Stimulated activated CD4-positive, alpha-beta T cell treated with anti-CD3 and anti-CD28 coated beads, TNF-alpha, amount 100 ng/mL, for 24 hours (primary cell): Measurements from ENCODE around the gene TMEM185A.
"Not testable (repeated sequence)": the region's sequence is repeated elsewhere in the genome, so short reads cannot be mapped to it uniquely, and the experiment has no call there.

ENCODE experiments used
- DNase-seq, 3 experiments: peaks; one replicate each; pipeline ENCODE4 v3.0.0-alpha.2; 2020; ENCODE audit warnings: low read depth in 3 of 3

The TMEM185A gene

DNA sequence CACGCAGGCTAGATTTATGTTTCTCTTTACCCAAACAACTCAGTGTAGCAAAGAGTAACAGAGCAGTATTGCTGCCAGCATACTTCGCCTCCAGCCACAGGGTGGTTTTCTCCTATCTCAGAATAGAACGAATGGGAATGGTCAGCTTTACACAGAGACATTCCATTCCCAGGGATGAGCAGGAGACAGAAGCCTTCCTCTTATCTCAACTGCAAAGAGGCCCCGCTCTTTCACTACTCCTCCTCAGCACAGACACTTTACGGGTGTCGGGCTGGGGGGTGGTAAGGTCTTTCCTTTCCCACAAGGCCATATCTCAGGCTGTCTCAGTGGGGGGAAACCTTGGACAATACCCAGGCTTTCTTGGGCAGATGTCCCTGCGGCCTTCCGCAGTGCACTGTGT lies 4.8 kb downstream of the TMEM185A start:
- DNase-seq = not testable (repeated sequence)

DNA sequence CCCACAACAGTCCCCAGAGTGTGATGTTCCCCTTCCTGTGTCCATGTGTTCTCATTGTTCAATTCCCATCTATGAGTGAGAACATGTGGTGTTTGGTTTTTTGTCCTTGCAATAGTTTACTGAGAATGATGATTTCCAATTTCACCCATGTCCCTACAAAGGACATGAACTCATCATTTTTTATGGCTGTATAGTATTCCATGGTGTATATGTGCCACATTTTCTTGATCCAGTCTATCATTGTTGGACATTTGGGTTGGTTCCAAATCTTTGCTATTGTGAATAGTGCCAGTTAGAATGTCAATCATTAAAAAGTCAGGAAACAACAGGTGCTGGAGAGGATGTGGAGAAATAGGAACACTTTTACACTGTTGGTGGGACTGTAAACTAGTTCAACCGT lies 11.9 kb downstream of the TMEM185A start:
- DNase-seq = not testable (repeated sequence)

DNA sequence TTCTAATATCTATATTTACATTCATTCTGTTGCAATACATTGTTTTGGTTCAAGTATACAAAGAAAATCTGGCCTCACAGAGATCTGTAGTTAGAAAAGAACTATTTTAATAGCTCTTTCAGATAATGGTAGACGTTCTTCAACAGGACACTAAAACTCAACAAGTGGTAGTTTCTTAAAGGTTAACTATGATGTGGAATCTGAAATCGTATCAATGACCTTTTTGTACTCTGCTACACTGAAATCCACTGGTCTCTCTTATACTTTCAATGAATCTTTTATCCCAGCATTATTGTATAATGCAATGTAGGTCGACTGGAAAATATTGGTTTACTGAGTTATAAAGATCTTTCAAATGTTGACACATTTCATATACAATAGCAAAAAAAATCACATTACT lies 12.7 kb downstream of the TMEM185A start:
- DNase-seq = no peak

DNA sequence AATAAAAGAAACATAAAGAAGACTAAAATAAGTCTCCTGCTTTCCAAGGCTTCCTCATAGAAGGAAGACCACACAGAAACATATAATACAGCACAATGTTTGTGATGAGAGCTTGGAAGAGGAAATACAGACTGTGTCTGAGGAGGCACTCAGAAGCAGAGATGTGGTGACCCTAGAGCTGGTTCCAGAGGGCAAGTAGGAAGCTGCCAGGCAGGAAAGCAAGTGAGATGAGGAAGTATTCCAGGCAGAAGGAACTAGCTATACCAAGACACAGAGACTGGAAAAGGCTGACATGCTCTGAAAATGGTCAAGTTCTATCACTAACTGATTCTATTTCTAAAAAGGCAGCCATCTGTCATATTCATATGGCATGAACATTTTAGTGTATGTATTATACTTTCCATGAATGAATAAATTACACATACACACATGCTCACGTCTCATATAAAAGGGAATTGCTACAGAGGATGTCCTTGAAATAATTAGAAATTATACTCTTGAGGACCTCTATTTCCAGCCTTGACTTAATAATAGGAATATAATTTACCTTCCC lies 19.9 kb downstream of the TMEM185A start:
- DNase-seq = no peak

DNA sequence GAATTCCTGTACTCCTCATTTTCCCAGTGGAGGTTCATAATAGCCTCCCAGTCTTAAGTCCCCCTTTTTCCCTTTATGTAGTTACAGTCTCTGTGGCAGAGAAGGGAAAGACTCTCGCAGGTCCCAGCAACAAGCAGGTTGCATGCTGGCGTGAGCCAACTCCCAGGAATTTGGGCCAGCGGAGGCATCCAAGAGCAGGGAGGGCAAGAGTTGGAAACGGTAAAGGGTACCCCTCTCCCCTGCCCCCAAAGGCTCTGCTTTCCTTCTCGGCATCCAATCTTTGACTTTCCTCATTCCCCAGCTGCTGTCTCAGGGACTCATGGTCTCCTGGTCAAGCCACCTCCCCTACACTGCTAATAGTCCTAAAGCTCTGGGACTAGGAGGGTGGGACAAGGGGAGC lies 21.1 kb downstream of the TMEM185A start:
- DNase-seq = no peak

DNA sequence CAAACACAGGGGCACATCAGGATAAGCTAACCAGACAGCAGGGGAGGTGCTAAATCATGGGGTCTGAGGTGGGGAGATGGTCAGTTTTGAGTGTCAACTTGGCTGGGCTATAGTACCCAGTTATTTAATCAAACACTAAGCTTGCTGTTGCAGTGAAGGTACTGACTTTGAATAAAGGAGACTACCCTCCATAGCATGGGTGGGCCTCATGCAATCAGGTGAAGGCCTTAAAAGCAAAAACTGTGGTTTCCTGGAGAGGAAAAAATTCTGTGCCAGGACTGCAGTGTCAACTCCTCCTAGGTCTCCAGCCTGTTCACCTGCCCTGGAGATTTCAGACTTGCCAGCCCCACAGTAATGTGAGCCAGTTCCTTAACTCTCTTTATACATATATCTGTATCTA lies 23.9 kb downstream of the TMEM185A start:
- DNase-seq = no peak

DNA sequence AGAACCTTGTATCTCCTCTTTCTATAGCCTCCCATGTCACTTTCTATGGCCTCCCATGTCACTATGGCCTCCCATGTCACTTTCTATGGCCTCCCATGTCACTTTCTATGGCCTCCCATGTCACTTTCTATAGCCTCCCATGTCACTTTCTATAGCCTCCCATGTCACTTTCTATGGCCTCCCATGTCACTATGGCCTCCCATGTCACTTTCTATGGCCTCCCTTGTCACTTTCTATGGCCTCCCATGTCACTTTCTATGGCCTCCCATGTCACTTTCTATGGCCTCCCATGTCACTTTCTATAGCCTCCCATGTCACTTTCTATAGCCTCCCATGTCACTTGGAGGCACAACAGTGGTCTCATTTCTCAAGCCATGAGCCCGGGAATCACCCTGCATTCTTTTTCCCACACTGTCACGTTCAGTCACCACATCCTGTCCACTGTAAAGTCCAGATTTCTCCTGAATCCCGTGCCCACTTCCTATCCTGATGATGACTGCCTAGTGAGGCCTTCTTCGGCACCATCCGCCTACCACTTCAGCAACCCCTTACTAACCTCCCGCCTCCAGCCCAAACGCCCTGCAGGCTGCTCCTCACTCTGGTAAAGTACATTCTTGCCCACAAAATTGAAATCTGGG lies 26.2 kb downstream of the TMEM185A start:
- not testable (repeated sequence) for DNase-seq

DNA sequence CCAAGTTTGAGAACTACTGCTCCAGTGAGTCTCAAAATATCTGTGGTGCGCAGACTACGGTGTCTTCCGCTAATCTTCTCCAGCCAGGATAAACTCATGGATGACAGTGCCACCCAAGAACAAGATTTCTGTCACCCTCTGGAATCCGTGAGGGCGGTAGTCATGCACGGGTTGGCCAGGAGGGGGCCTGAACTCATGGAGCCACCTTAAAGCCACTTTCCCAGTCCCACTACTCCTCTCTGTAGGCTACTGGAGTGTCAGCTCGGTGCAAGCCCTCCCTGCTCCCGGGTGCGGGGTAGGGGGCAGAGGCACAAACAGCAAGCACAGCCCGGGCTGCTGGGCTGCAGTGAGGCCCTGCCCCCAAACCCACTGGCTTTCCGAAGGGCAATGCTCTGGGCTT lies 33.0 kb downstream of the TMEM185A start:
- not testable (repeated sequence) for DNase-seq

DNA sequence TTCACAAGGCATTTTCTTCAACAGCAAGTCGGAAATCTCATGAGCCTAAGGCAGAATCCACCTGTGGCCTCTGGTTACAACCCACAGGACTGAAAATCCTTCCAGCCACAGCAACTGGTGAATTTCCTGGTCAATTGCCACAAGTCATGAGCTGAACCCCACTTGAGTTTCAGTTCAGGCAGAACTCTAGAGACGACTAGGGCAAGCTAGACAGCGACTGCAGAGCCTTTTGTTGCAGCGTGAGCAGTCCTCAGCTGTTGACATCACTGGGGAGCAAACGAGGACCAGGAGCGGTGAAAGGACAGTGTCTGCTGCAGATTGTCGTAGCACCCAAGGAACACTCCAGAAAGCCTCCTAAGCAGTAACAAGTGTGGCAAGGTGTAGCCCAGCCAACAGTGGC lies 35.6 kb downstream of the TMEM185A start:
- not testable (repeated sequence) for DNase-seq

DNA sequence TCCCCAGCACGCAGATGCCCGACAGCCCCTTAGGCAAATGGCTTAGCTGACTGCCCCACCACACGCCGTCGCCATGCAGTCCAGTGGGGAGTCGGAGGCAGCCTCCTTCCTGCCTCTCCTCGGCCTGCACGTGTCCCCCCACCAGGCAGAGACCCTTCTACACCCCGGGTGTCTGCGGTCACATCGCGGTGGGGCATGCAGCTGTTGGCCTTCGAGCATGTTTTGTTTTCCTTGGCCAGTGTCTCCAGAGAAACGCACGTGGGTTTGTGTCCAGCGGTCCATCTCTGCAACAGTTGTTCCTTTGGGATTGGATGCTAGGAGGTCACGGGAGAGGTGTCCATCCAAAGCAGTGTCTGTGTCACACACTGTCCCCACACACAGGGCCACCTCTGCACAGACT lies 36.4 kb downstream of the TMEM185A start, which contains the start of gene HSFX2:
Gene HSFX2, minus strand, starts transcription at position 101 of the 400 bp plus-strand sequence. CDS start 614 bp downstream, outside the sequence.
- not testable (repeated sequence) for DNase-seq

DNA sequence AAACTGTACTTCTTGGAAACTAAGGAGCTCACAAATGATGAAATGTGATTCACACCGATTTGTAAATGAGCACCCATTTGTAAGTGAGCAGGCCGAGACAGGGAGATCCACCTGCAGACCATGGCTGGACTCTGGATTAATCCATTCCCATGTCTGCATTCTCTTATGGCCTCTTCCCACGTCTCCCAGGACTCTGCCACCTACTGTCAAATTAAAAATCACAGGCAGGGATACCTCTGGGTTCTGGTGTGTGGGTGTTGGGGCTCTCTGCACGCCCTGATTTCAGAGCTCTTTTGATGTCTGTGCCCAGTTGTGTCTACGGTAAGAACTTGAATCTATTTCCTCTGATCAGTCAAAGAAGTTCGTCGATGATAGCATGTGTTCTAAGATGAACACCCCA lies 40.6 kb downstream of the TMEM185A start:
- not testable (repeated sequence) for DNase-seq

DNA sequence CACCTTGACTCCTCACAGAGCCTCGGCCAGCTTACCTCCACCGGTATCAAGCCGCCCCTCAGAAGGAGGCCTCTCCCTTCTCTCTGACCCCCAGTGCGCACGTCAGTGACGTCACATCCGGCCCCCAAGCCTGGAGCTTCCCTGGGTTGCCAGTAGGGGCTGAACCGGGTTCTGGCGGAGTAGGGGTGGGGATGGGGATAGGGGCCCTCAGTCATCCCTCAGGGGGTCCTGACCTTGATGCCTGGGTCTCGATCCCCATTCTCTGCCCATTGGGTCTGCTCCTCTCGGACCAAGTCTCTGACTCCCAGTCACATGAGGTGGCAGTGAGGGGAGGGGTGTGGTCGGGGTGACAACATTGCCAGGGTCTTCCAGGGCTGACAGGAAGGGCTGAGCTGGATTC lies 44.2 kb downstream of the TMEM185A start, which contains the start of gene MAGEA9B:
Gene MAGEA9B, minus strand, starts transcription at position 101 of the 400 bp plus-strand sequence. CDS start 4,280 bp downstream, outside the sequence.
- not testable (repeated sequence) for DNase-seq

DNA sequence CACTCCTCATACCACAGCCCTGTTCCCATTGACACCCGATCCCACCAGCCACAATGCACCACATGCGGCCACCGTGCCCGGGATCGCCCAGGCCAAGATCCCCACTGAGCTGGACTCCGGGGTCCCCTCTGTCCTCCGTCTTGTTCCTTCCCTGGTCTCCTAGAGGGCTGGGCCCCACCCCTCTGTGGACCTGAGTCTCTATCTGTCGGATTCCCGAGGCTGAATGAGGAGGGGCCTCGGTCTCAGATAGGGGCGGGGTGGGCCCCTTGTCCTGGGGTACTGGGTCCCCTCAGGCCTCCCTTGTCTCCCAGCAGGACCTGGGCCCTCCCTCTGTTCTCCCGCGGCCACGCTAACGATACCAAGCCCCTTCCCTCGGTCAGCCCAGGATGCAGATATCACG lies 46.0 kb downstream of the TMEM185A start:
- not testable (repeated sequence) for DNase-seq

DNA sequence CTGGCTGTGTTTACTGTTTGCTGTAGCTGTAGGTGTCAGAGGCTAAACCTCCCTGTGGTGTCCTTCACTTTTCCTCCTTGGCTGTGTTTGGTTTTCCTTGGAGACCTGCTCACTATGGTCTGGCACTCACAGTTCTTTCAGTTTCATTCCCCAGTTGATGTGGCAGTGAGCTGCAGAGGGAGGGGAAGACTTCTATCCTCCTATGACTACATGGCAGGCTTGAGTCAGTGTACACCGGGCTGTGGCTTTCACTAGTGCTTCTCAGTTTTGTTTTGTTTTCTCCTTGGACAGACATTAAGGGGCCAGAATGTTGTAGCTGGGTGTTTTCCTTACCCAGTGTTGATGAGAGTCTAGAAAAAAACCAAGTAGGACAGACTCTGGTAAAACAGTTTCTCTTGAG lies 58.1 kb downstream of the TMEM185A start:
- not testable (repeated sequence) for DNase-seq

DNA sequence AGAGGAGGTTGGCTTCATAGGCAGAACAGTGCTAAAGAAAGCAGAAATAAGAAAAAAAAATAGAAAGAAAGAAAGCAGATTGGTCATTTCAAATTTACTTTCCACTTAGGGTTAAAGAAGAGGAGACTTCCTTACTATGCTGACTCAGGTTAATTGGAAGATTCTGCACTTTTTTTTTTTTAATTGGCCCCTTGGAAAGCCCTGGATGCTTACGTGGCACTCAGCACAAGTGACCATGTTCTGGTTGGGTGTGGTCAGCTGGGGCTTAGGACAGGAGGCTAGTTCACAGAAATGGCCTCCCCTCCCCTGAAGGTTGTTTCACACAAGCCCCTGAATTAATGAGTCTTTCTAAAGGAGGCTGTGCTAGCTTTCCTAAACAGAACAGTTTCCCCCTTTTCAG lies 58.8 kb downstream of the TMEM185A start:
- DNase-seq = no peak

DNA sequence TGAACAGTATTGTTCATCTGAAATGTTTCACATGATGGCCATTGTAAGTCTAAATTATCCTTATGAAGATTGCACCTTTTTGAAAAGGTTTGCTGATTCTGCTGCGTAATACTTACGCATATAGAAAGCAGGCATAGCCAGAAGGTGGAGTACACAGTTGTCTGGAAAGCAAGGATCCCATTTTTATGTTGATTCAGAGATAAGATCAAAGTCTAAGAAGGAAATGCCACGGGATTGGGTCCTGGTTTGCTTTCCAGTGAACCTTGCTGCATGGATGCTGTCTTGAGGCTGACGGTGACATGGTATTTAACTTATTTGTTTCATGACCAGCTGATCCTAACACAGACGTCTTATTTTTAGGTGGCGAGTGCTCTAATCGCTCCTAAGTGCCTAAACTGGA lies 59.8 kb downstream of the TMEM185A start:
- DNase-seq = no peak

DNA sequence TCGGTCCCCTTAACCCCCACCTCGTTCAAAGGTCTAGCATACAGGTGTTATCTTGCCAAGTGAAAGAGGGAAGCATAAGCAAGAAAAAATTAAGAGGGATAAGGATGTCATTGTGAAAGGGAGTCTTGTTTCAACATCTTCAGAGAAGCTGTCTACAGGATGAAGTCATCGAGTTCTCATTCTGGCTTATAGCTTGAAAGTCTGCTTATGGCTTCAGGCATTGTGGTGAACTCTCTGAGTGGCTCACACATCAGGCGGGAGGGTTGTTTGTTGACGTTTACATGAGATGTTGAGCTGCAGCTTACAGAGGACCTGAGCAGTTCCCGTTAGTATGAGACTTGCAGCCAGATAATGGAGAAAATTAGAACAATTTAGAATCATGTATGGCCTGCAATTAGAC lies 60.9 kb downstream of the TMEM185A start:
- DNase-seq = no peak

DNA sequence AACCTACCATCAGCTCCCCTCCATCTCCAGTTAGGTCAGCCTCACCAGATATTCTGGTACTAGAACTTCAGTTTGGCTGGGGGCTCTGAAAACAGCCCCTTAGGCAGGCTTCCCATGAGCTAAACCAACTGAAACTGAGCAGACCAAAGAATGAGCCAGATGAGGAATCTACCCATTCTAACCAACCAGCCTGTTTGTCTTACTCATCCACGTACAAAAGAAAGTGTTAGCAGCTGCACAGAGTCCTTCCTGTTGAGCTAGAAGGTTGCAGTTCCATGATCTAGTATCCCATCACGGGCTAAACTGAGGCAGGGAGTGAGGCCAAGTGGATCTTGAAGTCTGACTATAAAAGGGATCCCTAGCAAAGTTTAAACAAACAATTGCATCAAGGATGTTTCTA lies 61.8 kb downstream of the TMEM185A start:
- DNase-seq = no peak

DNA sequence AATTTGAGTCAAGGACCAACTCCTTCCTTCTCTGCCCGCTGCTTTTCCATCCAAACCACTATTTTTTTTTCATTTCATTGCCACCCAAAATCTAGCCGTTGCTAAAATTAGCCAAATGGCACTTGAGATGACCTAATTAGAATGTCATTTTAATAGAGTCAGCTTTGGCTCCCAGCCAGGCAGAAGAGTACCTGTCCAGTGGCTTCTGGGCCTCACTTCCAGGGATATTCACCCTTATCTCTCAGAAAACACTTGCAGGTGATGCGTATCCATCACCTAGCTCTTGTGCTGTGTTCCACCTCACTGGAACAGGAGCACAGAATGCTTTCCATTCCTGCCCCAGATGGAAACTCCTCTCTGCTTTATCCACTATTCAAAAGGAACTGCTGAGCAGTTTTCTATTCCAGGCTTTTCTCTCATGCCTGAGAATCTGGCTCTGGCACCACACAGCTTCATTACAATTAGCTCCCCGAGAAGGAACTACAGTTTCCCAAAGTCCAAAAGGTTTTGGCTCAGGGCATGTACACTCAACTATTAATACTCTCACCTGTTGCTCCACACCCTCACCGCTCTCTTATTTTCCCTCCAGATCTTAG lies 62.8 kb downstream of the TMEM185A start:
- DNase-seq = no peak

DNA sequence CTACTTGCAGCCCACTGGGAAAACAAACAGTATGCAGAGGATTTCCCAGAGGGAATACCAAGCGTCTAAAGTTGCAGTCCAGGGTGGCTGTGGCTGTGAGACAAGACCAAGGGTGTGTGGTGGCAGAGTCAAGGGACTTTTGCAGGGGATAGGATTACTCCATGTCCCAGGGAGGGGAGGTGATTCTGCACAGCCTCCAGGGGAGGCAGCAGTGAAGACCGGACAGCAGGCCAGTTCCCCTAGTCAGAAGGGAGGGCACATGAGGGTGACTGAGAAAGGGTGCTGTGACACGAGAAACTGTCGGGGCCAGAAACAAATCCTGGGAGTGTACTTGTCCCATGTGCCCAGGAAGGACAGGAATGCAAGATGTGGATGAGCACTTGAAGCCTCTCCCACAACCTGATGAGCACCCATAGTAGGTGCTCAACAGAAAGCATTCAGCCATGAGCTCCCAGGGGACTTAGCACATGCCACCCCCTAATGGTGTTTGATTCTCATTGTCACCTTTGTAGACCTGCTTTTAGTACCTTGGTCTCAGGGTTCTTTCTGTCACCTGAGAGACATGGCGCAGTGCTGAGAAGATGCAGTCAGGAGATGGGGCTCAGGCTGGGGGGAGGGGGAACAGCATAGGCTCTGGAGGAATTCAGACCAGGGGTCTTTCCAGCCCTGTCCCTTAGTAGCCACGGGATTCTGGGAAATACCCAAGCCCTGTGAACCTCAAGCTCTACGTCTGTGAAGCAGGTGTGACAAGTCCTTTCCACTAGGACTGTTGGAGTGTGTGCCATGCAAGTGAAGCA lies 63.8 kb downstream of the TMEM185A start:
- no peak for DNase-seq

DNA sequence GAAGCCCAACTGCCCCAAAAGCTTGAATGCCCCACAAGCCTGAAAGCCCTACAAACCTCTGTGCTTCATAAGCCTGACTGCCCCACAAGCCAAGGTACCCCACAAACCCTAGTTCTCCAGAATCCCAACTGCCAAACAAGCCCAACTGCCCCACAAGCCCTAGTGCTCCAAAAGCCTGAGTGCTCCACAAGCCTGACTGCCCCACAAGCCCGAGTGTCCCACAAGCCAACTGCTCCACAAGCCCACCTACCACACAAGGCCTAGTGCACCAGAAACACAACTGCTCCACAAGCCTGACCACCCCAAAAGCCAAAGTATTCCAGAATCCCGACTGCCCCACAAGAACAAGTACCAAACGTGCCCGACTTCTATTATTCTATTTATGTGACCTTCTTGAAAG lies 68.2 kb downstream of the TMEM185A start:
- no peak for DNase-seq

DNA sequence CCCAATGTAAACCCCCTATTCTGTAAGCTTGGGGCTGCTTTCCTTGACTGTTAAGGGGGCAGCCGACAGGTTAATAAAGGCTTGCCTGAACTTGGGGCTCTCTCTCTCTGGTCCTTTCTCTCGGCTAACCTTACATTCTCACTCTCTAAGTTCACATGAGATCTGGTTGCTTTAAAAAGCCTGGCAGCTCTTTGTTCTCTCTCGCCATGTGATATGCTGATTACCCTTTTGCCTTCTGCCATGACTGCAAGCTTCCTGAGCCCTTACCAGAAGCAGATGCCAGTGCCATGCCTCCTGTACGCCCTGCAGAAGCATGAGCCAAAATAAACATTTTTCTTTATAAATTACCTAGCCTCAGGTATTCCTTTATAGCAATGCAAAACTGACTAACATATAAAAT lies 76.3 kb downstream of the TMEM185A start:
- DNase-seq = not testable (repeated sequence)

DNA sequence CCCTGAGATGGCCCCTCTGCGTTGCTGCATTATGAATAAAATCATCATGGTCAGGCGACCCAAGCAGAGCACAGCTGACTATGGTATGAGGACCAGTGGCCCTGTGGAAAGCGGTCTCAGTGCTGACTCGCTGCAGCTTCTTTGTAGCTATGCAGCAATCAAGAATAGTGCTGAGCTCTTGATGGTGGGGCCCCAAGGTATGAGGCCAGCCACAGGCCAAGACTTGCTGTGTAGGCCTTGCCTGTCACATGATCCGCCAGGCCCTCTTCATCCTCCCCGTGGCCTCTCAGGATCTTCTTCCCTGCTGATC lies 79.7 kb downstream of the TMEM185A start:
- not testable (repeated sequence) for DNase-seq
